Neural progenitor cell (in vitro differentiated cells): Measurements from ENCODE around the gene HELB.

Experiments used
- CTCF ChIP-seq: fragments of 200-600 bp; sonication (generic); IDR thresholded peaks from 2 replicates; pipeline ENCODE4 v1.5.1; 2017; ENCODE audit warnings: antibody characterized with exemption, mild to moderate bottlenecking
- EZH2 ChIP-seq: fragments of 200-600 bp; sonication (generic); IDR thresholded peaks from 2 replicates; pipeline ENCODE4 v1.6.1; 2017; ENCODE audit warnings: antibody characterized with exemption, mild to moderate bottlenecking, moderate library complexity

- TF ChIP-seq CTCF (no peak), EZH2 (no peak)
Measured at GRCh38 chr12:66301944-66302826, at the start of gene HELB.
